Panc1 (cell line): ENCODE data around the gene CYB5A.

Experiments used
- POLR2AphosphoS5 ChIP-seq: IDR thresholded peaks from 2 replicates; pipeline ENCODE4 v1.6.1; 2012; ENCODE audit warnings: mild to moderate bottlenecking, low read depth, low read length, moderate library complexity
- SIN3A ChIP-seq: IDR thresholded peaks from 2 replicates; pipeline ENCODE4 v1.6.1; 2012; ENCODE audit warnings: low read depth, mild to moderate bottlenecking, low read length, moderate library complexity, borderline replicate concordance; ENCODE audit not compliant: insufficient read depth
- TF ChIP-seq, protein P1 (sequence below): fragments of 450-650 bp; IDR thresholded peaks from 2 replicates; pipeline ENCODE4 v1.5.1; 2017; ENCODE audit warnings: mild to moderate bottlenecking
- TF ChIP-seq, protein P2 (sequence below), 2 experiments: IDR thresholded peaks; 2 replicates each; pipeline ENCODE4 v1.6.1; 2011 to 2012; ENCODE audit warnings: low read depth in 2 of 2, control low read depth in 1 of 2, low read length in 1 of 2, mild to moderate bottlenecking in 1 of 2, moderate library complexity in 1 of 2; ENCODE audit not compliant: insufficient read depth in 1 of 2

DNA sequence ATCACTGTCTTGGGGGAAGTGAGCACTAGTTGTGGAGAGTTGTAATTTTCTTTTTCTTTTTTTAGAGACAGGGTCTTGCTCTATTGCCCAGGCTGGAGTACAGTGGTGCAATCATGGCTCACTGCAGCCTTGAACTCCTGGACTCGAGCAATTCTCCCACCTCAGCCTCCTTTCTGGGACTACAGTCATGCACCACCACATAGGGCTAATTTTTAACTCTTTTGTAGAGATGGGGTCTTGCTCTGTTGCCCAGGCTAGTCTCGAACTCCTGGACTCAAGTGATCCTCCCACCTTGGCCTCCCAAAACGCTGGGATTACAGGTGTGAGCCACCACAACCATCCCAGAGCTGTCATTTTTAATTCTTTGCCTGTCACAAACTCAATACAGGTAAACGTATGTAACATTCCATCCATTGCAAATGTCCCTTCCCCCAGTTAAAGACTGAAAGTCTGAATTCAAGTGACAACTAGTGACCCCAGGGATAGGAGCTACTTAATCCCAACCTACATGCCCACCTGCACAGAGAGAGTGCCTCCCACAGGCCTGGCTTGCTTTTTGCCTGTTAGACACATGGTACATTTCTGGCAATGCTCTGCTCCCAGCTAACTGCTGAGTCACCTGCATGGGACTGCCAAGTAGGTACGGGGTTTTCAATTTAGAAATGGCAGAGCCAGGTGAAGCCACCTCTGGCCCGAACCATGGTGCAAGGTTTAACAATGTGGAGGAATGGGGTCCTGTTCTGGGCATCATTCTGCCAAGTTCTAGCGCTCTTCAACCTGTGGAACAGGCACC lies 60.6 kb downstream of the CYB5A start:
- TF ChIP-seq, protein P1, sequence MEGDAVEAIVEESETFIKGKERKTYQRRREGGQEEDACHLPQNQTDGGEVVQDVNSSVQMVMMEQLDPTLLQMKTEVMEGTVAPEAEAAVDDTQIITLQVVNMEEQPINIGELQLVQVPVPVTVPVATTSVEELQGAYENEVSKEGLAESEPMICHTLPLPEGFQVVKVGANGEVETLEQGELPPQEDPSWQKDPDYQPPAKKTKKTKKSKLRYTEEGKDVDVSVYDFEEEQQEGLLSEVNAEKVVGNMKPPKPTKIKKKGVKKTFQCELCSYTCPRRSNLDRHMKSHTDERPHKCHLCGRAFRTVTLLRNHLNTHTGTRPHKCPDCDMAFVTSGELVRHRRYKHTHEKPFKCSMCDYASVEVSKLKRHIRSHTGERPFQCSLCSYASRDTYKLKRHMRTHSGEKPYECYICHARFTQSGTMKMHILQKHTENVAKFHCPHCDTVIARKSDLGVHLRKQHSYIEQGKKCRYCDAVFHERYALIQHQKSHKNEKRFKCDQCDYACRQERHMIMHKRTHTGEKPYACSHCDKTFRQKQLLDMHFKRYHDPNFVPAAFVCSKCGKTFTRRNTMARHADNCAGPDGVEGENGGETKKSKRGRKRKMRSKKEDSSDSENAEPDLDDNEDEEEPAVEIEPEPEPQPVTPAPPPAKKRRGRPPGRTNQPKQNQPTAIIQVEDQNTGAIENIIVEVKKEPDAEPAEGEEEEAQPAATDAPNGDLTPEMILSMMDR, result no peak
- TF ChIP-seq SIN3A (no peak), POLR2AphosphoS5 (no peak)
- TF ChIP-seq, protein P2, sequence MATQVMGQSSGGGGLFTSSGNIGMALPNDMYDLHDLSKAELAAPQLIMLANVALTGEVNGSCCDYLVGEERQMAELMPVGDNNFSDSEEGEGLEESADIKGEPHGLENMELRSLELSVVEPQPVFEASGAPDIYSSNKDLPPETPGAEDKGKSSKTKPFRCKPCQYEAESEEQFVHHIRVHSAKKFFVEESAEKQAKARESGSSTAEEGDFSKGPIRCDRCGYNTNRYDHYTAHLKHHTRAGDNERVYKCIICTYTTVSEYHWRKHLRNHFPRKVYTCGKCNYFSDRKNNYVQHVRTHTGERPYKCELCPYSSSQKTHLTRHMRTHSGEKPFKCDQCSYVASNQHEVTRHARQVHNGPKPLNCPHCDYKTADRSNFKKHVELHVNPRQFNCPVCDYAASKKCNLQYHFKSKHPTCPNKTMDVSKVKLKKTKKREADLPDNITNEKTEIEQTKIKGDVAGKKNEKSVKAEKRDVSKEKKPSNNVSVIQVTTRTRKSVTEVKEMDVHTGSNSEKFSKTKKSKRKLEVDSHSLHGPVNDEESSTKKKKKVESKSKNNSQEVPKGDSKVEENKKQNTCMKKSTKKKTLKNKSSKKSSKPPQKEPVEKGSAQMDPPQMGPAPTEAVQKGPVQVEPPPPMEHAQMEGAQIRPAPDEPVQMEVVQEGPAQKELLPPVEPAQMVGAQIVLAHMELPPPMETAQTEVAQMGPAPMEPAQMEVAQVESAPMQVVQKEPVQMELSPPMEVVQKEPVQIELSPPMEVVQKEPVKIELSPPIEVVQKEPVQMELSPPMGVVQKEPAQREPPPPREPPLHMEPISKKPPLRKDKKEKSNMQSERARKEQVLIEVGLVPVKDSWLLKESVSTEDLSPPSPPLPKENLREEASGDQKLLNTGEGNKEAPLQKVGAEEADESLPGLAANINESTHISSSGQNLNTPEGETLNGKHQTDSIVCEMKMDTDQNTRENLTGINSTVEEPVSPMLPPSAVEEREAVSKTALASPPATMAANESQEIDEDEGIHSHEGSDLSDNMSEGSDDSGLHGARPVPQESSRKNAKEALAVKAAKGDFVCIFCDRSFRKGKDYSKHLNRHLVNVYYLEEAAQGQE (IDR thresholded peaks at IDR 0.05; ENCODE audit: insufficient read depth in 1 of 2, low read depth in 2 of 2, low read length in 1 of 2), result no peak
